ENCODE data around the gene CSGALNACT2. TPM values are rescaled to one million over a fixed set of nuclear protein-coding genes. Genes with fewer than 3 reads are reported as not detected.

Gene CSGALNACT2
- total RNA-seq, 1 donor from 2014 or later = 29.6 TPM

DNA sequence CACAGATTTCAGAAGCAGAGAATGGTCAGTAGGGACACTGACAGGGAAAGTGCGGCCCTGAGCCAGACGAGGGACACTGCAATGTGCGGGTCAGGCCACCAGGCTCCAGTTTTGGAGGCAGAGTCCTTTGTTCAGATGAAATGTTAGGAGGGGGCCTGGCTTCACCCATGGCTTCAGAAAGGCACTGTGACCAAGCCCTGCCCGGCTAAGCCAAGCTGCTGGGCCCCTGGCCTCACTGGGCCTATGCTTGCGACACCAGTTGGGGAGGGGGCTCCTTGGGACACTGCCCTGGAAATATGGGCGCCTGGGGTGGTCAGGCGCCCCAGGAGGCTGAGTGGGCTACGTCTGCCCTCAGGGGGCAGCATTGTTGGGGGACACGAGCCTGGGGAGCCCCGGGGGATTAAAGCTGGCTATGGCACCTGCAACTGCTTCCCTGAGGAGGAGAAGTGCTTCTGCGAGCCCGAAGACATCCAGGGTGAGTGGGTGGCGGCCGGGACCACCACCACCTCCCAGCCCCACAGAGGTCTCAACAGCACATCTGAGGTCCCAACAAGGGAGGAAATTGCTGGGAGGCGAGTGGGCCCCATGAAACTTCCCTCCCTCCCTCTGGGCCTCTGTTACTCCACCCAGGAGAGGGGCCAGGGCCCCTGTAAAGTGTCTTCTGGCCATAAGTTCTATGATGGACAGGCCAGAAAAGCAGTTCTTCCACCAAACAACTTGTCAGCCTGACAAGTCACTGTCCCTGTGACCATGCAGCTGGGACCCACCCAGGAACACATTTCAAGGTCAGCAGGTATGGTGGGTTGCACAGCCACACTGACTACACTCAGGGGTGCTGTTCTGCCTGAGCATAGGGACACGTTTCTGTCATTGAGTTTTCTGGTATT, 24.8 kb upstream of the CSGALNACT2 start:
- no peak for DNase-seq

DNA sequence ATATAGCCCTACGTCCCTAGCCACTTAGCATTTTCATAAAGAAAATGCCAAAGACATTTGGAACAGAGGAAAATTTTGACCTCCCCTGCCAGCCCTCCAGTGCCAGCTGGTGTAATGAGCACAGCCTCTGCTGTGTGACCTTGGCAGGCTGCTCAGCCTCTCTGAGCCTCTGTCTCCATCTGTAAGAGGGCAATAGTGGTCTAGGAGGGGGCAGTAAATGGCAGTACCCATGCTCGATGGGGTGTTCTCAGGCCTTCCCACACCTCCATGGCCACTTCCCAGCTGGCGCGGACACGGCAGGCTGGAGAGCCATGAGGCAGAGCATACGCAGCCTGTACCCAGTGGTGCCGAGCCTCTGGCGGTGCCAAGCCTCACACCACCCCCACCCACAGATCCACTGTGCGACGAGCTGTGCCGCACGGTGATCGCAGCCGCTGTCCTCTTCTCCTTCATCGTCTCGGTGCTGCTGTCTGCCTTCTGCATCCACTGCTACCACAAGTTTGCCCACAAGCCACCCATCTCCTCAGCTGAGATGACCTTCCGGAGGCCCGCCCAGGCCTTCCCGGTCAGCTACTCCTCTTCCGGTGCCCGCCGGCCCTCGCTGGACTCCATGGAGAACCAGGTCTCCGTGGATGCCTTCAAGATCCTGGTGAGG, 24.0 kb upstream of the CSGALNACT2 start:
- DNase-seq = no peak

DNA sequence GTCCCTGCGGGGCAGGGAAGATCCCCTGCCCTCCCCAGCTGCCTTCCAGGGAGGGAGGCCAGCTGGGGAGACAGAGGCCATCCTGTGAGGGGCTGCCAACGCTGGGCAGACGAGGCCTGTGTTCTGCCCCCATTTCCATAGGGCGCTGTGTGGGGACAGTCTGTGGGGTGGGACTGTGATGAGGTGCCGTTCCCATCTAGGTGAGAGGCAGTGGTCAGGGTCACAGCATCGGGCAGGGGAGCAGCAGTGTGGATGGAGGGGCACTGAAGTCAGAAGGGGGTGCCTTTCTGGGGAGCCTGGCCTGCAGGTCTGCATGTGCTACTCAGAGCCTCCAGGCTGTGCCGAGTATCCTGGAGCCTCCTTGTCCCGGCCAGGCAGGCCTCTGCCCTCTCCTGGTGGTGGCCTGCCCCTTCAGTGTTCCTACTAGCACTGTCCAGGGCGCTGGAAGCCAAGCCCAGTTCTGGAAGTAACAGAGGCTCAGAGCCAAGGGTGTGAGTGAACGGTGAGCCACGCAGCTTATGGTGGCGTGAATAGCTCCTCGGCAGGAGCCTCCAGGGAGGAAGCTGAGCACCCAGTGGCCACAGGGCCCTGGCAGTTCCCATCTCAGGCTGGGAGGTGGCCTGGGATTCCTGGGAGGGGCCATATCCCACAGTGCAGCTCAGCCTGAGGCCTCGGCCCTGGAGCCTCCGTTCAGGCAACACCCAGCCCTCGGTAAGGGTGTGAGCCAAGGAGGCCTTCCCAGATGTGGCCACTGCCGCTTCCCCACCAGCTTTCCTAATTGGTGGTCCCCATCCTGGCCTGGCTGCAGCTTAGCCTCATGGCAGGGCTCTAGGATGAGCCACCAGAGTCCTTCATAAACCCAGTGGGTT, 23.3 kb upstream of the CSGALNACT2 start:
- no peak for DNase-seq

DNA sequence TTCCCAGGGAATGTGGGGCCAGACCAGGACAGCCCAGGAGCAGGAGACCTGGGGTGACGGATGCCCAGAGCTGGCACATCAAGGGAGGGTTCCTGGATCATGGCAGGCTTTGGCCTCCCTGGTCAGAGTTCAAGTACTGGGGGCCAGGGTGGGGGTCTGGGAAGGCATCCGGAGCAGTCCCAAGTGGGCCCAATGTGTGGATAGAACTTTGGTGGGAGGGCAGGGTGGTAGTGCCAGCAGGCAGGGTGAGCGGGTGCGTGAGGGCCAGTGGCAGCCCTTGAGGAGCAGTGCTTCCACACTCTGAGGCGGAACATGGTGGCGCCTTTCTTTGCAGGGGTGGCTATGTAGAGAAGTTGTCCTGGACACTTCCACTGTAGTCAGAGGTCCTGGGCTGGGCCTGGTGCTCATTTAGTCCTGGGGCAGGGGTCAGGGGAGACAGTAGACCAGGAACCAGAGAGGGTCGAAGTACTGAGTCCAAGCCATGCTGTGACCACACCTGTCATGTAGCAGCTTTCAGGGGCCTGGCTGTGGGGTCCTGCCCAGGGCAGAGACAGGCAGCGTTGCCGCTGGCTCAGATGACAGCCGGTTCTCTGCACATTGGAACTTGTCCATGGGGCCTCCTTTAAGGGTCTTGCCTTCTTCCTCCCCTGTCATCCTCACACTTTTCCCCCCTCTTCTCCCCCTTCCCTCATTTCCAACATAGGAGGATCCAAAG, 22.2 kb upstream of the CSGALNACT2 start:
- no peak for DNase-seq

DNA sequence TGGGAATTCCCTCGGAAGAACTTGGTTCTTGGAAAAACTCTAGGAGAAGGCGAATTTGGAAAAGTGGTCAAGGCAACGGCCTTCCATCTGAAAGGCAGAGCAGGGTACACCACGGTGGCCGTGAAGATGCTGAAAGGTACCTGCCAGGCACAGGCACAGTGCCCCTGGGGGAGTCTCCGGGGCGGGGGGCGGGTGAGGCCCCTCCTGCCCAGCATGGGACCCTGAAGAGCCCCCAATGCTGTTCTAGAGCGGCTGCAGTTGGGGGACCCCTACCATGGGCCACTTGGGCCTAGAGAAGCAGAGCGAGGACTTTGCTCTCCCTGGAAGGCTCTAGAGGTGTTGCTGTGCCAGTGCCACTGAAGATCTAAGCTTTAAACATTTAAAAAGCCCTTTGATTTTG, 21.6 kb upstream of the CSGALNACT2 start:
- DNase-seq = no peak

DNA sequence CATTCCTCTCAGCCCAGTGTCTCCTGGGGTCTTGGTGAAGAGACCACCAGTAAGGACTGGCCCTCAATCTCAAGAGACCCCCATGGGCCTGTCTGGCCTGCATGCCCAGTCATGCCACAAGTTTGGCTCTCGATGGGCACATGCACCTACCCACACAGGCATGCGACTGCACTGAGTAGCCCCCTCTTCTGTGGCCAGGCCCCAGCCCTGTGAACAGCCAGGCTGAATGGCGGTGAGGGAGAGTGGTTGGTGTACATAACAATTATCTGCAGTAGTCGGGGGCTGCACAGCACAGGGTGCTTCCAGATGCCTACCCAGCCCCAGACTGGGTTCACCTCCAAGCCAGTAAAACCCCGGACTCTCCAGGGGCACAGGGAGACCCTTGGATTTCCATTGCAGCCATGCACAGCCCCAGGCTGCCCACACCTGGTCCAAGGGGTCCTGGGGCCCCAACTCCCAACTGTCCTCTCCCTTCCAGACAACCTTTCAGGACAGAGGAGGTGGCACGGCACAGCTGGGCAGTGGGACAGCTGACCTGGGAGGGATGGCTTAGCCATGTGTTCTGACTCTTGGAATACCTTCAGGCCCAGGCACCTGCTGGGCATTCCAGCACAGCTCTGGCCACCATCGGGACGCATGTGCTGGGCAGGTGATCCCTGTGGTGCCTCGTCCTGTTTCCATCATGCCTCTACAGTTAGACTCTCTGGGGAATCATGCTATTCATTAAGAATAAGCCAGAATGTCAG, 21.0 kb upstream of the CSGALNACT2 start:
- DNase-seq = no peak

DNA sequence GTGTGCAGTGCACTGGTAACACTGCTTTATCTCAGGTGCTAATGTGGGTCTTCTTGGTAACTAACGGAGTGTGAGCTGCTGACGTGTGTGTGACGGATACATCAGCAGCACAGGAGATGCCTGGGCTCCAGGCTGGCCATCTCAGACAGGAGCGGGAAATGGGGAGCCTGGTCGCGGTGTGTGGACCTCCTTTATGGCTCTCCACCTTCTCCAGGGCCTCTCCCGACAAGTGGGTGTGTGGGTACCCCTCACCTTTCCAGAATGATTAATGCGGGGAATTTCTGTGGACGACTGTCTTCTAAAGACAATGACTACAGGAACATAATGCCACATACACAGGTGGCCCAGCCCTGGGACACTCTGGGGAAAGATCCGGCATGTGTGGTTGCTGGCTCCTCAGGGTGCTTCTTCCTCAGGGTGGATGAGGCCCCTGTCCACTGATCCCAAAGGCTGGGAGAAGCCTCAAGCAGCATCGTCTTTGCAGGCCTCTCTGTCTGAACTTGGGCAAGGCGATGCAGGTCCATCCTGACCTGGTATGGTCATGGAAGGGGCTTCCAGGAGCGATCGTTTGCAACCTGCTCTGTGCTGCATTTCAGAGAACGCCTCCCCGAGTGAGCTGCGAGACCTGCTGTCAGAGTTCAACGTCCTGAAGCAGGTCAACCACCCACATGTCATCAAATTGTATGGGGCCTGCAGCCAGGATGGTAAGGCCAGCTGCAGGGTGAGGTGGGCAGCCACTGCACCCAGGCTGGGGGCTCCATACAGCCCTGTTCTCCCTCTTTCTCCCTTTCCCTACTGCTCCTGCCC, 20.3 kb upstream of the CSGALNACT2 start:
- no peak for DNase-seq

DNA sequence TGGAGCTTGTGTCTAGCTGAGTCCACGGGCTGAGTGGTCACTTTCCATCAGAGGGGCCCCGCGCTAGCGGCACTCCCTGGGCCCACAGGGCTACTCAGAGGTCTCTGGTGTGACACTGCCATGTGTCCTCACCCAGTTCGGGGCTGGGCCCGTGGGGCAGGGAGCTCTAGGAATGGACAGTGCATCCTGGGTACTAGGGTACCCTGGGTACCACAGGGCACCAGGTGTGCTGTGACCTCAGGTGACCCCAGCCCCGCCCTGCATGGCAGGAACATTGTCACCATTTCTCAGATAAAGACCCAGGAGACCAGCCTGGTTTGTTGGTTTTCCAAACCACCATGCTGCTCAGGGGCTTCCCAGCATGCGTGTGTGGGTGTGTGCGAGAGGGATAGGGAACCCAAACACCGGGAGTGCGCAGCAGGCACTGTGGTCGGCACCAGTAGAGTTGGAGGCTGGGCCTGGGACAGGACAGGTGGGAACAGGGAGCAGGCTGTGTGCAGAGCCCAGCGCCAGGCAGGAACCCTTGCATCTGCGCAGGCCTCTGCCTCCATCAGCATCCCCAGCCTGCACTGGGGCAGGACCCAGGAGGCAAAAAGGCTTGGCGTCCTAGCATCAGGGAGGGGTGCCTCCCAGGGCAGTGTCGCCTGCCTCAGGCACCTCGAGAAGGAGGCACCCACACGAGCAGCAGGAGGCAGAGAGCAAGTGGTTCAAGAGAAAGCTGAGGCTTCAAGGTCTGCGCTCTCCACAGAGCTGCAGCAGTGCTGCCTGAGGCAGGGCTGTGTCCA, 19.4 kb upstream of the CSGALNACT2 start:
- DNase-seq = no peak

DNA sequence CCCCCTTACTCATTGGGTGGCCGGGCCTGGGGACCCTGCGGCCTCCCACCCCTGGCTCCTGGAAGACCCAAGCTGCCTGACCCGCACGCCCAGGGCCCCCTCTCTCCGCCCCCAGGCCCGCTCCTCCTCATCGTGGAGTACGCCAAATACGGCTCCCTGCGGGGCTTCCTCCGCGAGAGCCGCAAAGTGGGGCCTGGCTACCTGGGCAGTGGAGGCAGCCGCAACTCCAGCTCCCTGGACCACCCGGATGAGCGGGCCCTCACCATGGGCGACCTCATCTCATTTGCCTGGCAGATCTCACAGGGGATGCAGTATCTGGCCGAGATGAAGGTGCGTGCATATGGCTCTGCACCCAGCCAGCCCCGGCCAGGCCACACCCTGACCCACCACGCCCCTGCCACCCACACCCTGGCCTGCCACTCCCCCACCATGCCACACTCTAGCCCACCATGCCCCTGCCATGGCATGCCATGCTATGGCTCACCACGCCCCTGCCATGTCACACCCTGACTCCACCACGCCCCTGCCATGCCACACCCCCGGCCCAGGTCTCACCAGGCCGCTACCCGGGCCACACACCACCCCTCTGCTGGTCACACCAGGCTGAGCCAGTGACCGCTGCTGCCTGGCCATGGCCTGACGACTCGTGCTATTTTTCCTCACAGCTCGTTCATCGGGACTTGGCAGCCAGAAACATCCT, 18.7 kb upstream of the CSGALNACT2 start:
- no peak for DNase-seq

DNA sequence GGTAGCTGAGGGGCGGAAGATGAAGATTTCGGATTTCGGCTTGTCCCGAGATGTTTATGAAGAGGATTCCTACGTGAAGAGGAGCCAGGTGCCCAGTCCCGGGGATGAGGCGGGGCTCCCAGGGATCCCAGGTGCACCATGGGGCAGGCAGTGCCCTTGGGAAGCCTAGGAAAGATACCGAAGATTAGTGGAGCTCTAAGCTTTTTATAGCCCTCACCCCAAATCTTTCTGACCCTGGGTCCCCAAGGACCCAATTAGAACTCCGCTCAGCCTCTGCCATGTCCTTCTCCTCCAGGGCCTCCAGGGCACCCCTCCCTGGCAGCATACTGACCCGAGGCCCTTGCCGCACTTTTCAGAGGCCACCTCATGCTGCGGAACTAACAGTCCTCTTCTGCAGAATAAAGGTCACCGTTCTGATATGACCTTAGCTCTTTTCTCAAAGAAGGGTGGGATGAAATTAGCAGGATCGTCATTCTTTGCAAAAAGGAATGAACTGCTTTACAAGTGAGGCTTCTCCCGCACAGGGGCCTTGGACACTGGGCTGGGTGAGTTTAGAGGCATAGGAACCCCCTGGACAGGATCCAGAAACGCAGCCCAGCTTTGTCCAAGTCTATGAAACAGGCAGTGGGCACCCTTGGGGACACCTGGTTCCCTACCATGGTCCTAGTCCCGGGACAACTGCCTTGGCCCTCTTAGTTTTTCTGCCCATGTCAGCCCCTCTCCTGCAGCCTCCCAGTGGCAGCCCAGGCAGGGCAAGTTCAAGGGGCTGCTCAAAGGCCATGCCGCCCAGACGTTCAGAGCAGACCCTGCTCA, 17.9 kb upstream of the CSGALNACT2 start:
- no peak for DNase-seq

DNA sequence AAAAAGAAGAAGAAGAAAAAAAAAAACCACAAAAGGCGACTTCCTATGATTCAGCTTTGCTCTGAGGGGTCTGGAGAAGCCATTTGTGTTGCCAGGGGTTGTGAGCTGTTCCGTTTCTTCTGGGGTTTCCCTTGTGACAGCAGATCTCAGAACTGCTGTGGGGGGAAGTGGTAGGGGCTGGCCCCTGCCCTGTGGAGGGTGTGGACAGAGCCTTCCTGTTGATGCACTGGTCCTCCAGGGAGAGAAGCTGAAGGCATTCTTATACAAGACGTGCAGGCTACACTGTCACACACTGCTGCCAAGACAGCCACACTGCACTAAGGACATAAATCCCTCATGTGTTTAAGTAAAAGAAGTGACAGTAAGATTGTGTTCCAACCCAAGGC, 17.3 kb upstream of the CSGALNACT2 start:
- no peak for DNase-seq

DNA sequence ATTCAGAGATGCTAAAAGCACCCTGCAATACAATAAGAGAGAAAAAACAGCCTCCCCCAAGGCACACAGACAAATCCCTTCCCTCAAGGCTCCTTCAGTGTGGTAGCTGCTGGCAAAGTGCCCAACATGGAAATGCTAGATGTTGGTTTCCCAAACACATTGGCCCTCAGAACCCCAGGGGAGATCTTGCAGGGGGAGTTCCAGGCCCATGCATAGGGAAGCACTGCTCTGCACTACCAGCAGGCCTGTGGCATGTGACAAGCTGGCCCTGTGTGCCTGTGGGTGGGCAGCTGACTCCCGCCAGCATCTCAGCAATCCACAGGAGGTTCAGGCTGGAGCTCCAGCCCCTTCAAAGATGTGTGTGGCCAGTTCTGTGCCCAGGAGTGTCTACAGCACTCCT, 16.8 kb upstream of the CSGALNACT2 start:
- no peak for DNase-seq

DNA sequence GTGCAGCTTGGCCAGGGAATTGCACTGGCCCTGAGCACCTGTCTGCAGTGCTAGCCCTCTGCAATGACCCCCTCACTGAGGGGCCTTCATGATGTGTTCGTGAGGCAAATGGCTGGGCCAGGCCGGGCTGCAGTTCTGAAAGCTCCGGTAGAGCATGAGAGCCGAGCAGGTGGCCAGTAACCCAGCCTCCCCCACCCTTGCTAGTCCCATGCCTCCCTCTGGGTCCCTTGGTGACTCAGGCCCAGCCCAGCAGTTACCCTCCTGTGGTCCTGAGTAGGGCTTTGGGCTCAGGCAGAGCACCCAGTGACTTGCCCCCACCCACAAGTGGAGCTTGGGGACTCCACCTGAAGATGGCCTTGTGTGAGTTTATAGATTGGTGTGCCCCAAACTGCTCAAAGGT, 16.1 kb upstream of the CSGALNACT2 start:
- DNase-seq = no peak

DNA sequence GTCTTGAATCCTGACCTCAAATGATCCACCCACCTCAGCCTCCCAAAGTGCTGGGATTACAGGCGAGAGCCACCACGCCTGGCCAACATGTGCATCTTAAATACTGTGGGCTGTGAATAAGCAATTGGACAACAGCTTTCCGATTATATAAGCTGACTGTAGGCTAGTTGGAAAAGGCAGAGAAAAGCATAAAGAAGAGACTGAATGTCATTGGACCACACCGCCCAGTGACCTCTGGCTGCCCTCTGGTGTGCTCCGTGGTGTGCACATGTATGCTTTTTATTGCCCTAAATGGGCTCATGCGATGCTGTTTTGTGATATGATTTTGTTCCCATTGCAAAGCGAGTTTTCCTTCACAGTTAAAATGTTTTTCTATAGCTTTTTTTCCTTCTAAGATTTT, 15.4 kb upstream of the CSGALNACT2 start:
- DNase-seq = no peak

DNA sequence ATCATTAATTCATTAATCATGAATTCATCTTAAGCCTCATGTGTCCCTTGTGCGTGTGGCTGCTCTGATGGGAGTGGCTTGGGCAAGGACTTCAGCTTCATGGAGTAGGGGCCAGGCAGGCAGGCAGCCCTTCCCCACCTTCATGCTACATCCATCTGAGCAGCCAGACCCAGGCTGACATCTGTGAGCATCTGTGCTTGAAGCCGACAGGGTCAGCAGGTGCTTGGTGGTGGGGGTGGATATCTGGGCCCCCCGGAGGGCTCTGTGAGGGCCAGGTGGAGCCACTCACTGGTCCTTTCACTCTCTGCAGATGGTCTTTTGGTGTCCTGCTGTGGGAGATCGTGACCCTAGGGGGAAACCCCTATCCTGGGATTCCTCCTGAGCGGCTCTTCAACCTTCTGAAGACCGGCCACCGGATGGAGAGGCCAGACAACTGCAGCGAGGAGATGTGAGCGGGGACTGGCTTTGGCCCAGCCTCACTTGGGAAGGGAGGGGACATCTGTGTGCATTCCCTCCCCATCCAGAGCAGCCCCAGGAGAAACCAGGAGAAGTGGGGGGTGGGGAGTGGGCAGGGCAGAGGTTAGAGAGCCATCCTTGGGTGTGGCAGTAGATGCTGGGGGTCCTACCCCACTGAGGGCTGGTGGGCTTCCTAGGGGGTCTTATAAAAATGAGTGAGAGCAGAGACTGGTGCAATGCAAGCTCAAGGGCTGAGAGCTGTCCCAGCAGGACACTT, 14.7 kb upstream of the CSGALNACT2 start:
- no peak for DNase-seq

DNA sequence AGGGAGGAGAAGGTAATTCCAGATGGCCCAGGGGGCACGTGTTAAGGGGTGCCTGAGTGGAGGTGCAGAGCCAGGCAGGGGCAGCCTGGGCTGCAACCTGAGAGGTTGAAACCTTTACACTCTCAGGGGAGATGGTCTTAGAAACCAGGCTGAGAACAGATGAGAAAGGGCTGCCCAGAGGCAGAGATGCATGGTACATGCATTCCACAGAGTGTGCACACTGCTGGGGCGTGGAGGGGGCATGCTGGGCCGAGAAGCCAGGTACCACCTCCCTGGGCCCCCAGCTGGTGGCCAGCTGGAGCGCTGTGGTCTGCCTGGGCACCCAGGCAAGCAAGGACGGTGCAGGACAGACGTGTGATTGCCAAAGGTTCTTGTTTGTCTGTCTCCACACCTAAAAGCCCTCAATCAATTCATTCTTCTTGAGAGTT, 14.1 kb upstream of the CSGALNACT2 start:
- DNase-seq = no peak

DNA sequence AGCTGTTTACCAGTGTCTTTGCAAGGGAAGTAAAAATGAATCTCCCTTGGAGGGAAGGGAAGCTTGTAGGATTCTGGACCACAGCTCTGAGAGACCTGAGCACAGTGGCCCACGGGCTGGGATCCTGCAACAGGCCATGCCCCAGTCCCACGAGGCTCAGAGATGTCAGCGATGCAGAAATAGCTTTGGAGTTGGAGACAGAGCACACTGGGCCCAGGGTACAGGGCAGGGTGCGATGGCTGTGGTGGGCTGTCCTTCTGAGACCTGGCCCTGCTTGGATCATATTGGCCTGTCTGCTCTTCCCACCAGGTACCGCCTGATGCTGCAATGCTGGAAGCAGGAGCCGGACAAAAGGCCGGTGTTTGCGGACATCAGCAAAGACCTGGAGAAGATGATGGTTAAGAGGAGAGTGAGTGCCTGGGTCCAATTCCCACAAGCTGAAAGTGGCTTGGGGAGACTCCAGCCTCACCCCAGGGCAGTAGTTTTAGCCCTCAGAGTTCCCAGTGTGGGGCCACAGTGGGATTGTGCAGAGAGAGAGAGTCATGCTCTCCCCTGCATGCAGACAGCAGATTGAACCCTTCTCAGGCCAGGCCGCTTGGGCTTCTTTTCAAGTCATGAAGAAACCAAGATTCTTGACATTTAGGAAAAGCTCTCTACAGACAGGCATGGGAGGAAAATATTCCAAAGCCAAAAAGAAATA, 13.5 kb upstream of the CSGALNACT2 start:
- DNase-seq = no peak
